Vagina (tissue), 2 donors: ENCODE measurements around the gene FSD1L. TPM values are rescaled to one million over a fixed set of nuclear protein-coding genes. Genes with fewer than 3 reads are reported as not detected.

Experiments used
- DNase-seq, 2 donors: peaks; one replicate each; pipeline ENCODE4 v3.0.0-alpha.2; 2017; ENCODE audit errors: extremely low spot score in 2 of 2
- H3K27ac ChIP-seq: fragments of 200-600 bp; sonication (generic); one replicate; pipeline ENCODE4 v1.5.1; 2019
- H3K27me3 ChIP-seq: fragments of 200-600 bp; sonication (generic); one replicate; pipeline ENCODE4 v1.5.1; 2019
- H3K36me3 ChIP-seq, 2 donors: fragments of 200-600 bp; sonication (generic); one replicate each; pipeline ENCODE4 v1.5.1; 2017 to 2019
- H3K4me1 ChIP-seq: fragments of 200-600 bp; sonication (generic); one replicate; pipeline ENCODE4 v1.5.1; 2019
- H3K4me3 ChIP-seq, 2 donors: fragments of 200-600 bp; sonication (generic); 1 replicate in 1 of 2; 2 replicates in 1 of 2; pipeline ENCODE4 v1.5.1; 2016 to 2019
- H3K9me3 ChIP-seq: fragments of 200-600 bp; sonication (generic); one replicate; pipeline ENCODE4 v1.5.1; 2019
- CTCF ChIP-seq, 3 experiments: fragments of 450-650 bp in 2 of 3; fragments of 200-600 bp in 1 of 3; sonication (generic) in 1 of 3; IDR thresholded peaks; one replicate each; pipeline ENCODE4 v1.5.1; 2017 to 2019; ENCODE audit warnings: antibody characterized with exemption in 3 of 3, mild to moderate bottlenecking in 2 of 3, moderate library complexity in 2 of 3
- POLR2A ChIP-seq, 2 donors: fragments of 450-650 bp; IDR thresholded peaks; one replicate each; pipeline ENCODE4 v1.6.1; 2017; ENCODE audit warnings: antibody characterized with exemption in 2 of 2, mild to moderate bottlenecking in 2 of 2, moderate library complexity in 2 of 2
- POLR2AphosphoS5 ChIP-seq, 2 donors: sonication (generic); formaldehyde crosslinking; IDR thresholded peaks; one replicate each; pipeline ENCODE4 v1.9.0; 2017; ENCODE audit warnings: antibody characterized with exemption in 2 of 2, mild to moderate bottlenecking in 2 of 2, low read depth in 1 of 2; ENCODE audit not compliant: insufficient read depth in 1 of 2
- intact Hi-C: fragments of 100-400 bp; cut with DNase I; formaldehyde crosslinking; loops from one replicate; pipeline ENCODE4 v1.15.1; 2023
- total RNA-seq: library from RNA; depleted of rRNA; stranded (reverse); fragments of >200 nt; gene quantifications from one replicate; pipeline ENCODE4 v1.2.3, GENCODE V29; 2016

Gene FSD1L
- 4.2 TPM for total RNA-seq

GRCh38 chr9:105447814-105448812, at the start of gene FSD1L:
FSD1L (plus strand) TSS chr9:105448034; CDS start chr9:105448221, 187 bp downstream.
- H3K27ac ChIP-seq, result peak within 1 kb of the TSS; percentile 81
- H3K36me3 ChIP-seq, result no peaks in the 10 kb centered on the region
- no peaks in the 10 kb centered on the region for H3K27me3 ChIP-seq
- intact Hi-C loops, result no loop called here
- peak in 1 of 2 donors; percentile 63 for TF ChIP-seq POLR2AphosphoS5 (IDR thresholded peaks at IDR 0.05; ENCODE audit: insufficient read depth in 1 of 2, low read depth in 1 of 2)
- peak in 1 of 3 experiments; percentile 12 for TF ChIP-seq CTCF (IDR thresholded peaks at IDR 0.05)
- TF ChIP-seq POLR2A (IDR thresholded peaks at IDR 0.05), result no peak
- peak within 1 kb of the TSS; percentile 84 to 88 for H3K4me3 ChIP-seq
- no peak for DNase-seq
- H3K9me3 ChIP-seq, result no peaks in the 10 kb centered on the region
- H3K4me1 ChIP-seq, result peaks cover 15% of the 10 kb centered on the region

- intact Hi-C loops, result no loop called here
- H3K27me3 ChIP-seq, result no peaks in the 10 kb centered on the region
- H3K27ac ChIP-seq, result no peak overlapping the region
- no peaks in the 10 kb centered on the region for H3K36me3 ChIP-seq
- H3K4me1 ChIP-seq, result no peaks in the 10 kb centered on the region
- H3K9me3 ChIP-seq, result no peaks in the 10 kb centered on the region
- DNase-seq, result no peak
- no peak for TF ChIP-seq CTCF (IDR thresholded peaks at IDR 0.05)
- no peak for TF ChIP-seq POLR2AphosphoS5 (IDR thresholded peaks at IDR 0.05; ENCODE audit: insufficient read depth in 1 of 2, low read depth in 1 of 2)
- TF ChIP-seq POLR2A (IDR thresholded peaks at IDR 0.05), result no peak
- no peak overlapping the region for H3K4me3 ChIP-seq
These were observed 48.7 kb upstream of the FSD1L start for GRCh38 chr9:105399117-105399516.

GRCh38 chr9:105401651-105402050, 46.2 kb upstream of the FSD1L start:
- Histone ChIP-seq H3K36me3 (no peaks in the 10 kb centered on the region), H3K27me3 (no peaks in the 10 kb centered on the region), H3K9me3 (no peaks in the 10 kb centered on the region), H3K4me3 (no peak overlapping the region), H3K27ac (no peak overlapping the region), H3K4me1 (no peaks in the 10 kb centered on the region)
- no peak for DNase-seq
- TF ChIP-seq POLR2A (IDR thresholded peaks at IDR 0.05), result no peak
- TF ChIP-seq POLR2AphosphoS5 (IDR thresholded peaks at IDR 0.05; ENCODE audit: insufficient read depth in 1 of 2, low read depth in 1 of 2), result no peak
- TF ChIP-seq CTCF (IDR thresholded peaks at IDR 0.05), result no peak
- intact Hi-C loops, result no loop called here

GRCh38 chr9:105403552-105404248, 44.1 kb upstream of the FSD1L start:
- TF ChIP-seq CTCF (IDR thresholded peaks at IDR 0.05) (no peak), POLR2A (IDR thresholded peaks at IDR 0.05) (no peak), POLR2AphosphoS5 (IDR thresholded peaks at IDR 0.05; ENCODE audit: insufficient read depth in 1 of 2, low read depth in 1 of 2) (no peak)
- no peaks in the 10 kb centered on the region for H3K36me3 ChIP-seq
- no peak for DNase-seq
- intact Hi-C loops, result no loop called here
- no peak overlapping the region for H3K4me3 ChIP-seq
- no peaks in the 10 kb centered on the region for H3K27me3 ChIP-seq
- H3K27ac ChIP-seq, result no peak overlapping the region
- no peaks in the 10 kb centered on the region for H3K4me1 ChIP-seq
- H3K9me3 ChIP-seq, result no peaks in the 10 kb centered on the region
